Measurements from ENCODE around the gene GDF15. TPM values are rescaled to one million over a fixed set of nuclear protein-coding genes. Genes with fewer than 3 reads are reported as not detected.

The GDF15 gene
- total RNA-seq, 1 donor from 2014 or later, result 8.9 TPM

DNA sequence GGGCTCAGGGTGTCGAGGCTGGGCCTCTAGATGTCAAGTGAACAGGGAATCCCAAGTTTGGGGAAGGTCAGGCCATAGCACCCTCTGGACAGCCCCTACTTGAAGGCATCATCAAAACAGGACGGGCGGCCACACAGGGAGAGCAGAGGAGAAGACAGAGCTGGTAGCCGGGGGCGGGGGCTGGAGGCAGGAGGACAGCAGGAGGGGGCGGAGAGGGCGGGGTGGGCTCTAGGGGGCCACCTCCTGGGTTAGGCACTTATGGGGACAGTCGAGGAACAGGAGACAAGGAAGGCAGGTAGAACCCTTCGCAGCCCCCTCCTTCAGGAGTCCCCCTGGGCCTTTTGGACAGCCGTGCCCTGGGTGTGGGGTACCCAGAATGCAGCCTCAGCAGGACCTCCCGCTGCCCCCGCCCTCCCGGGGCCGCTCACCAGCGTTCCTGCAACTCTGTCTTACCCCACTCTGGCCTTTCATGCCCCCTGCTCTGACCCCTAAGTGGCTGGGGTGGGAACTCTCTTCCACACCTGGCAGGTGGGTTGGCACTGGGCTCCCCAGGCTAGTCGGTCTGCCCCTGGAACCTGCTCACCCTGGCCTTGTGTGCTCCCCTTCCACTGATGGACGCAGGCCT is 39.0 kb downstream of the GDF15 start:
- TF ChIP-seq, protein P1, sequence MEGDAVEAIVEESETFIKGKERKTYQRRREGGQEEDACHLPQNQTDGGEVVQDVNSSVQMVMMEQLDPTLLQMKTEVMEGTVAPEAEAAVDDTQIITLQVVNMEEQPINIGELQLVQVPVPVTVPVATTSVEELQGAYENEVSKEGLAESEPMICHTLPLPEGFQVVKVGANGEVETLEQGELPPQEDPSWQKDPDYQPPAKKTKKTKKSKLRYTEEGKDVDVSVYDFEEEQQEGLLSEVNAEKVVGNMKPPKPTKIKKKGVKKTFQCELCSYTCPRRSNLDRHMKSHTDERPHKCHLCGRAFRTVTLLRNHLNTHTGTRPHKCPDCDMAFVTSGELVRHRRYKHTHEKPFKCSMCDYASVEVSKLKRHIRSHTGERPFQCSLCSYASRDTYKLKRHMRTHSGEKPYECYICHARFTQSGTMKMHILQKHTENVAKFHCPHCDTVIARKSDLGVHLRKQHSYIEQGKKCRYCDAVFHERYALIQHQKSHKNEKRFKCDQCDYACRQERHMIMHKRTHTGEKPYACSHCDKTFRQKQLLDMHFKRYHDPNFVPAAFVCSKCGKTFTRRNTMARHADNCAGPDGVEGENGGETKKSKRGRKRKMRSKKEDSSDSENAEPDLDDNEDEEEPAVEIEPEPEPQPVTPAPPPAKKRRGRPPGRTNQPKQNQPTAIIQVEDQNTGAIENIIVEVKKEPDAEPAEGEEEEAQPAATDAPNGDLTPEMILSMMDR (IDR thresholded peaks at IDR 0.05; ENCODE audit: partially characterized antibody, unreplicated experiment), result no peak
- H3K36me3 Mint-ChIP-seq (ENCODE audit: unreplicated experiment), result no peaks in the 10 kb centered on the region
- peaks cover 22% of the 10 kb centered on the region for H3K9me3 Mint-ChIP-seq (ENCODE audit: unreplicated experiment)
- peaks cover 25% of the 10 kb centered on the region for H3K4me1 Mint-ChIP-seq (ENCODE audit: low read depth, unreplicated experiment)
- H3K4me3 Mint-ChIP-seq (ENCODE audit: unreplicated experiment), result no peak overlapping the region
- DNase-seq, result no peak
- peak overlapping the region; percentile 28 for H3K27ac Mint-ChIP-seq (ENCODE audit: unreplicated experiment)
- H3K27me3 Mint-ChIP-seq (ENCODE audit: unreplicated experiment), result peaks cover 11% of the 10 kb centered on the region

DNA sequence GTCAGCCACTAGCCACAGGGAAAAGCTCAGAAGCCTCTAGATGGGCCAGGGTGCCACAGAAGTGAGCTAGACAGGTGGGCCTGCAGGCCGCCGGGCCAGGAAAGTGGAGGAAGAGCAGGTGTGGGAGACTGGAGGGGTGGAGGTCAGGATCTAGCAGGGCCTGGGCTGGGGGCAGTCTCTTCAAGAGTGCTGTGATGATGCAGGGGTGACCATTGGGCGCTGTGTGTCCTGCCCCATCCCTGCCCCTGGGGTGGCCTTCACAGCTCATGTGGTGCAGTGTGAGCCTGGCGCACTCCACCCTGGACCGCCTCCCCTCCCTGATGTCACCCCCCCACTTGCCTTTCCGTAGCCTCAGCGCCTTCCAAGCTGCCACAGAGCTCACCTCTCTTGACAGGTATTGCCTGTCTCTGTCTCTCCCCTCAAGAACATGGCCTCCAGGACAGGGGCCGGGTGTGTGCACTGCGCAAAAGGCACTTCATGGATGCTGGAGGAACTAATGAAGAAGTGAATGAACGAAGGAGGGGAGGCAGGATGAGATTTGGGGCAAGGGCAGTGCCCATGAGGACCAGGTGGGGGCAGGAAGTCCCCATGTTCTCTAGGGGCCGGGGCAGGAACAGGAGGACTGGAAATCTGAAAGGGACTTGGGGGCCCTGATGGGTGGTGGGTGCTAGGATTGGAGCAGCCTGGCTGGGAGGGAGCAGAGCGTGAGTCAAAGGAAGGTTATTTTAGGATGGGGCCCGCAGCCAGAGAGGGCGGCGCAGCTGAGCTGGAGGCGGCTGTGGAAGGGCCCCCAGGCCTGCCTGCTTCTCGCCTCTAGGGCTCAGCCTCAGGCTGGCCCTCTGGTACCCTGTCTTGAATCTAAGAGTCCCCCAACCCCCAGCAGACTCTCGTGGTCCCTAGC is 39.8 kb downstream of the GDF15 start:
- no peaks in the 10 kb centered on the region for H3K36me3 Mint-ChIP-seq (ENCODE audit: unreplicated experiment)
- peaks cover 25% of the 10 kb centered on the region for H3K4me1 Mint-ChIP-seq (ENCODE audit: low read depth, unreplicated experiment)
- peaks cover 16% of the 10 kb centered on the region for H3K9me3 Mint-ChIP-seq (ENCODE audit: unreplicated experiment)
- H3K27ac Mint-ChIP-seq (ENCODE audit: unreplicated experiment), result peak overlapping the region; percentile 52
- peak overlapping the region; percentile 49 for H3K4me3 Mint-ChIP-seq (ENCODE audit: unreplicated experiment)
- no peak for DNase-seq
- peaks cover 10% of the 10 kb centered on the region for H3K27me3 Mint-ChIP-seq (ENCODE audit: unreplicated experiment)
- TF ChIP-seq, protein P1 (IDR thresholded peaks at IDR 0.05; ENCODE audit: partially characterized antibody, unreplicated experiment), result no peak

- Mint-ChIP-seq H3K4me3 (ENCODE audit: unreplicated experiment) (no peak overlapping the region), H3K4me1 (ENCODE audit: low read depth, unreplicated experiment) (peaks cover 23% of the 10 kb centered on the region), H3K27ac (ENCODE audit: unreplicated experiment) (no peak overlapping the region), H3K9me3 (ENCODE audit: unreplicated experiment) (peaks cover 15% of the 10 kb centered on the region), H3K27me3 (ENCODE audit: unreplicated experiment) (peaks cover 9% of the 10 kb centered on the region), H3K36me3 (ENCODE audit: unreplicated experiment) (no peaks in the 10 kb centered on the region)
- TF ChIP-seq, protein P1 (IDR thresholded peaks at IDR 0.05; ENCODE audit: partially characterized antibody, unreplicated experiment), result no peak
- no peak for DNase-seq
Measured at GRCh38 chr19:18426416-18426767, 40.4 kb downstream of the GDF15 start.

- peak; percentile 19 for DNase-seq
- peaks cover 20% of the 10 kb centered on the region for H3K4me1 Mint-ChIP-seq (ENCODE audit: low read depth, unreplicated experiment)
- H3K27me3 Mint-ChIP-seq (ENCODE audit: unreplicated experiment), result peaks cover 10% of the 10 kb centered on the region
- H3K36me3 Mint-ChIP-seq (ENCODE audit: unreplicated experiment), result no peaks in the 10 kb centered on the region
- peak overlapping the region; percentile 25 for H3K4me3 Mint-ChIP-seq (ENCODE audit: unreplicated experiment)
- peaks cover 11% of the 10 kb centered on the region for H3K9me3 Mint-ChIP-seq (ENCODE audit: unreplicated experiment)
- TF ChIP-seq, protein P1 (IDR thresholded peaks at IDR 0.05; ENCODE audit: partially characterized antibody, unreplicated experiment), result no peak
- peak overlapping the region; percentile 94 for H3K27ac Mint-ChIP-seq (ENCODE audit: unreplicated experiment)
Measured at GRCh38 chr19:18427080-18427742, 41.3 kb downstream of the GDF15 start.

All from glutamatergic neuron (in vitro differentiated cells).